HCT116 (cell line): Measurements from ENCODE around the gene OR52E8.

Source experiments
- ATF3 ChIP-seq: IDR thresholded peaks from 2 replicates; pipeline ENCODE4 v1.6.1; 2012
- CBX3 ChIP-seq: IDR thresholded peaks from 2 replicates; pipeline ENCODE4 v1.6.1; 2012; ENCODE audit warnings: low read depth
- CTCF ChIP-seq, 3 experiments: fragments of 200-600 bp in 1 of 3; sonication (generic) in 1 of 3; IDR thresholded peaks in 2 of 3; conservative IDR thresholded peaks in 1 of 3; 2 replicates each; pipeline ENCODE4 v1.5.1; 2012 to 2017; ENCODE audit warnings: low read depth in 2 of 3, low read length in 2 of 3, antibody characterized with exemption in 1 of 3, borderline replicate concordance in 1 of 3, control low read depth in 1 of 3, mild to moderate bottlenecking in 1 of 3, mixed read lengths in 1 of 3, mixed run types in 1 of 3, moderate library complexity in 1 of 3; ENCODE audit not compliant: insufficient read depth in 1 of 3
- EZH2 ChIP-seq: fragments of 200-600 bp; sonication (generic); IDR thresholded peaks from 2 replicates; pipeline ENCODE4 v1.6.1; 2017; ENCODE audit warnings: antibody characterized with exemption, mixed run types
- POLR2A ChIP-seq: IDR thresholded peaks from 2 replicates; pipeline ENCODE4 v1.7.0; 2011; ENCODE audit warnings: borderline replicate concordance; ENCODE audit not compliant: insufficient read depth, insufficient read length; ENCODE audit errors: extremely low read depth
- POLR2AphosphoS5 ChIP-seq: IDR thresholded peaks from 2 replicates; pipeline ENCODE4 v1.6.1; 2011; ENCODE audit warnings: mild to moderate bottlenecking, low read depth, low read length, moderate library complexity
- RAD21 ChIP-seq: IDR thresholded peaks from 2 replicates; pipeline ENCODE4 v1.6.1; 2012; ENCODE audit warnings: low read depth, mild to moderate bottlenecking
- REST ChIP-seq: IDR thresholded peaks from 2 replicates; pipeline ENCODE4 v1.6.1; 2012; ENCODE audit warnings: low read depth
- SP1 ChIP-seq: IDR thresholded peaks from 2 replicates; pipeline ENCODE4 v1.6.1; 2012; ENCODE audit warnings: low read depth

GRCh38 chr11:5851002-5851401 is 6.5 kb downstream of the OR52E8 start:
- TF ChIP-seq ATF3 = no peak
- no peak for TF ChIP-seq EZH2
- TF ChIP-seq REST = no peak
- no peak for TF ChIP-seq CTCF (IDR thresholded peaks at IDR 0.05 in 2 of 3, conservative IDR thresholded peaks at IDR 0.05 in 1 of 3; ENCODE audit: borderline replicate concordance in 1 of 3, insufficient read depth in 1 of 3, low read depth in 2 of 3, low read length in 2 of 3)
- no peak for TF ChIP-seq RAD21
- no peak for TF ChIP-seq POLR2A
- no peak for TF ChIP-seq CBX3
- TF ChIP-seq SP1 = no peak
- TF ChIP-seq POLR2AphosphoS5 = no peak
